Rectal smooth muscle tissue (tissue), 1 donor: ENCODE results near the gene AK3.
"Not testable (repeated sequence)": the region's sequence is repeated elsewhere in the genome, so short reads cannot be mapped to it uniquely, and the experiment has no call there.

Source experiments
- H3K27ac ChIP-seq: one replicate; pipeline ENCODE4 v1.7.0; 2013; ENCODE audit warnings: low read depth, low read length, inconsistent platforms
- H3K27me3 ChIP-seq: one replicate; pipeline ENCODE4 v1.7.0; 2013; ENCODE audit warnings: low read length; ENCODE audit not compliant: control insufficient read depth, insufficient read depth
- H3K36me3 ChIP-seq: one replicate; pipeline ENCODE4 v1.7.0; 2013; ENCODE audit warnings: low read length; ENCODE audit not compliant: control insufficient read depth, insufficient read depth
- H3K4me1 ChIP-seq: one replicate; pipeline ENCODE4 v1.7.0; 2013; ENCODE audit warnings: low read length; ENCODE audit not compliant: control insufficient read depth, insufficient read depth
- H3K4me3 ChIP-seq: one replicate; pipeline ENCODE4 v1.7.0; 2013; ENCODE audit warnings: low read length
- H3K9ac ChIP-seq: one replicate; pipeline ENCODE4 v1.7.0; 2013; ENCODE audit warnings: low read length

The AK3 gene

GRCh38 chr9:4668604-4669003, 72.4 kb downstream of the AK3 start:
- Histone ChIP-seq H3K9ac (no peak overlapping the region), H3K4me1 (no peaks in the 10 kb centered on the region), H3K4me3 (no peak overlapping the region), H3K36me3 (no peaks in the 10 kb centered on the region), H3K27me3 (no peaks in the 10 kb centered on the region), H3K27ac (no peak overlapping the region)

GRCh38 chr9:4667681-4668080, 73.3 kb downstream of the AK3 start:
- Histone ChIP-seq H3K4me3 (no peak overlapping the region), H3K9ac (no peak overlapping the region), H3K36me3 (no peaks in the 10 kb centered on the region)

GRCh38 chr9:4666042-4666699, 74.8 kb downstream of the AK3 start, which contains the start of gene SPATA6L:
SPATA6L (minus strand) TSS chr9:4666480; CDS start chr9:4666250, 230 bp downstream.
- H3K9ac ChIP-seq = no peak within 1 kb of the TSS
- no peak within 1 kb of the TSS for H3K27ac ChIP-seq
- no peaks in the 10 kb centered on the region for H3K36me3 ChIP-seq
- H3K27me3 ChIP-seq = no peaks in the 10 kb centered on the region
- H3K4me3 ChIP-seq = peak within 1 kb of the TSS; percentile 78
- no peaks in the 10 kb centered on the region for H3K4me1 ChIP-seq

More at GRCh38 chr9:4667681-4668080, 73.3 kb downstream of the AK3 start:
- no peak overlapping the region for H3K27ac ChIP-seq
- H3K4me1 ChIP-seq = no peaks in the 10 kb centered on the region
- H3K27me3 ChIP-seq = no peaks in the 10 kb centered on the region

GRCh38 chr9:4665357-4665756, 75.6 kb downstream of the AK3 start:
- Histone ChIP-seq H3K27ac (no peak overlapping the region), H3K9ac (no peak overlapping the region), H3K27me3 (no peaks in the 10 kb centered on the region), H3K4me3 (no peak overlapping the region), H3K4me1 (no peaks in the 10 kb centered on the region), H3K36me3 (no peaks in the 10 kb centered on the region)

GRCh38 chr9:4663956-4664355, 77.0 kb downstream of the AK3 start:
- Histone ChIP-seq H3K9ac (no peak overlapping the region), H3K4me3 (no peak overlapping the region)

GRCh38 chr9:4662989-4663792, 77.8 kb downstream of the AK3 start:
- Histone ChIP-seq H3K9ac (no peak overlapping the region), H3K36me3 (no peaks in the 10 kb centered on the region), H3K27me3 (no peaks in the 10 kb centered on the region), H3K4me1 (no peaks in the 10 kb centered on the region), H3K27ac (no peak overlapping the region), H3K4me3 (peak overlapping the region; percentile 84)

More at GRCh38 chr9:4663956-4664355, 77.0 kb downstream of the AK3 start:
- H3K36me3 ChIP-seq = no peaks in the 10 kb centered on the region
- H3K4me1 ChIP-seq = no peaks in the 10 kb centered on the region
- H3K27me3 ChIP-seq = no peaks in the 10 kb centered on the region
- H3K27ac ChIP-seq = no peak overlapping the region

GRCh38 chr9:4662108-4662988, 78.7 kb downstream of the AK3 start, which contains the start of gene PLPP6:
PLPP6 (plus strand) TSS chr9:4662294; CDS start chr9:4662376, 82 bp downstream.
- Histone ChIP-seq H3K36me3 (no peaks in the 10 kb centered on the region), H3K27ac (peak within 1 kb of the TSS; percentile 58), H3K9ac (peak within 1 kb of the TSS; percentile 19), H3K27me3 (no peaks in the 10 kb centered on the region), H3K4me1 (no peaks in the 10 kb centered on the region), H3K4me3 (peak within 1 kb of the TSS; percentile 84)

- H3K27ac ChIP-seq = no peak overlapping the region
- H3K9ac ChIP-seq = no peak overlapping the region
- H3K4me3 ChIP-seq = peak overlapping the region; percentile 84
- H3K36me3 ChIP-seq = no peaks in the 10 kb centered on the region
- no peaks in the 10 kb centered on the region for H3K27me3 ChIP-seq
- no peaks in the 10 kb centered on the region for H3K4me1 ChIP-seq
Observed at GRCh38 chr9:4661611-4662010, 79.4 kb downstream of the AK3 start.

GRCh38 chr9:4661165-4661564, 79.8 kb downstream of the AK3 start:
- H3K27ac ChIP-seq = no peak overlapping the region
- no peaks in the 10 kb centered on the region for H3K36me3 ChIP-seq
- no peaks in the 10 kb centered on the region for H3K4me1 ChIP-seq
- H3K4me3 ChIP-seq = no peak overlapping the region
- no peak overlapping the region for H3K9ac ChIP-seq
- no peaks in the 10 kb centered on the region for H3K27me3 ChIP-seq

- H3K36me3 ChIP-seq, H3K27ac ChIP-seq, H3K4me1 ChIP-seq, H3K27me3 ChIP-seq, H3K9ac ChIP-seq, H3K4me3 ChIP-seq: not testable (repeated sequence)
Observed at GRCh38 chr9:4660665-4661064, 80.3 kb downstream of the AK3 start.
